ENCODE data around the gene ARHGAP6.
"Not testable (repeated sequence)": the region's sequence is repeated elsewhere in the genome, so short reads cannot be mapped to it uniquely, and the experiment has no call there.

ARHGAP6 gene

GRCh38 chrX:11579636-11580600, 85.8 kb downstream of the ARHGAP6 start:
- DNase-seq (ENCODE audit: low spot score), result no peak

- not testable (repeated sequence) for DNase-seq (ENCODE audit: low spot score)
Measured at GRCh38 chrX:11578301-11578700, 87.4 kb downstream of the ARHGAP6 start.

- no peak for DNase-seq (ENCODE audit: low spot score)
Measured at GRCh38 chrX:11577603-11578002, 88.1 kb downstream of the ARHGAP6 start.

GRCh38 chrX:11575332-11575731, 90.4 kb downstream of the ARHGAP6 start:
- DNase-seq (ENCODE audit: low spot score), result no peak

DNA sequence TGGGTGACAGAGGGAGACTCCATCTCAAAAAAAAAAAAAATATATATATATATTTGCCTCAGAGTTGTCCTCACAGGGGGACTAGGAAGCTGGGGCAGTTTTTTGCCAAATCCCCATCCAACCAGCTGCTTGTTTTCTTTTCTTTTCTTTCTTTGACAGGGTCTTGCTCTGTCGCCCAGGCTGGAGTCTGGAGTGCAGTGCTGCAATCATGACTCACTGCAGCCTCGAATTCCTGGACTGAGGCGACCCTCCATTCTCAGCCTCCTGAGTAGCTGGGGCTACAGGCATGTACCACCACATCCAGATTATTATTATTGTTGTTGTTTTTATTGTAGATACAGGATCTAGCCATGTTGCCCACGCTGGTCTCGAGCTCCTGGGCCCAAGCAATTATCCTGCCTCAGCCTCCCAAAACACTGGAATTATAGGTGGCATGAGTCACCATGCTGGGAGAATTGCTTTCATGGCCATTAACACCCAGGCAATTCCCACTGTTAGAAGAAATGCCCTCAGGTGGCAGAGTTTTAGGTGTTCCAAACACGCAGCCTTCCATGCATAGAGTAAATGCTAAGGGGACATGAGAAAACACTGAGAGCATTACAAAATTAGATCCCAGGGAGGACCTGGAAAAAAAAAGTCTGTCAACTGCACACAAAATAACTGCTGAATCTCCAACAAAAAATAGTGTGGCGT, 98.0 kb downstream of the ARHGAP6 start:
- DNase-seq (ENCODE audit: low spot score), result no peak

DNA sequence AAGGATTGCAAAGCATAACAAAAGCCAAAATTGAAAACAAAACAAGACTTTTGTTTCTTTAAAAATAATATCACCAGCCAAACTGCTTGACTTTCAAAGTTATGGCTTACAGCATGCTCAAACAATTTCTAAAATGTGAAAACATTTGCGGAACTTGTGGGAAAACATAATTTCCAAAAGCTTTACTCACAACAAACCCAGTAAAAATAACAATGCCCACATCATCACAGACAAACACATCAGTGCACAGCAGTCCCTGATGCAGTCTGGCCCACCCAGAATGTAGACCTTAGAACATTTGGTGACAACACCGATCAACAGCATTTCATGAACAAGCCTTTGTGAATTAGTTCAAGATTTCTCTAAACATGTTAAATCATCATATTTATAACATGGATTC, 98.9 kb downstream of the ARHGAP6 start:
- no peak for DNase-seq (ENCODE audit: low spot score)

DNA sequence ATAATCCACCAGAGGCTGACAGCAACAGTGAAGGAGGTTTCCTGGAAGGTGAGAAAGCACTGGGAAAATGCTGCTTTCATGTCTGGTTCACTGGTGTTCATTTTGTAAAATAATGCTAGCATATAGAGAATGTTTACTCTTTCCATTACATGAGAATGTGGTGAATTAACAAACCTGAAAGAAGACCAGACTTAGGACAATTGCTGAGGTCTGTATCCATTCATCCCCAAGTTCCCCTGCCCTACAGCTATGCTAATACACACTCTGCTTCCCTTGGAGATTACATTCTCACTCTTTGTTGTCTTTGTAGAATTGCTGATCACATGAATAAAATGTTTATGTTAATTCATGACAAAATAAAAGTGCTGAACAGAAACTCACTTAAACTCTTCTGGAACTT, 99.5 kb downstream of the ARHGAP6 start:
- DNase-seq (ENCODE audit: low spot score), result no peak

DNA sequence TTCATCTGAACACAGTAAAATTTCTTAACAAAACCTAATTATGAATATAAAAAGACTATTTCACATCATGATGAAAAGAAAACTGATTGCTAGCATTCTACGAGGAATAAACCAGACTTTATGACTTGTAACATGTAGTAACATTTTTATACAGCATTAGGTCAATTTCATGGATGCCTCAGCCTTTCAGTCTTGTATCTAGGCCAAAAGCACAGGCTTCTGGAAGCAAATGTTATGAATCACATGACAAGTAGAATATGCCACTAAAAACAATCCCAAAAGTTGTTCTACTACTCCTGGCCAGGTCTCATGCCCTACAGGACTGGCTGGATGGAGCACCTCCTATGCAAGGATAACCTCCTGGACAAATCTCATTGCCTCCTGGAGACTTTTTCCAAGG, 101.2 kb downstream of the ARHGAP6 start:
- no peak for DNase-seq (ENCODE audit: low spot score)

GRCh38 chrX:11562570-11562969, 103.2 kb downstream of the ARHGAP6 start:
- DNase-seq (ENCODE audit: low spot score), result no peak

- DNase-seq (ENCODE audit: low spot score), result no peak
Measured at GRCh38 chrX:11558972-11559371, 106.7 kb downstream of the ARHGAP6 start.

DNA sequence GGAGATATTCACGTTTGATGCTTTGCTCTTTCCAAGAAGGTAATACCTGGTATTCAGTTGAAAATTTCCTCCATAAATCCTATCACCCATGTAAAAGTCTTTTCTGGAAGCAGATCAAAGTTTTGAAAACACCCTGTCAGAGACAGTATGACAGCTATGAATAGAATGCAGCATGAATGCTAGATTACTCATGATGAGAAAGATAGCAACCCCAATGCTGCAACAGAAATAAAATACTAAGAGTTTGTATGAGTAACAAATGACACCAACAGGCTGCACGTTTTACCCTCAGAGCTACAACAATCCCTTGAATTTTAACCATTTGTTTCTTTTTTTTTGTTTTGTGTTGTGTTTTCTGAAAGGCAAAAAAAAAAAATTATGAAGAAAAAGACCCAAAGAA, 108.6 kb downstream of the ARHGAP6 start:
- DNase-seq (ENCODE audit: low spot score), result no peak

- DNase-seq (ENCODE audit: low spot score), result no peak
Measured at GRCh38 chrX:11555759-11556158, 110.0 kb downstream of the ARHGAP6 start.

DNA sequence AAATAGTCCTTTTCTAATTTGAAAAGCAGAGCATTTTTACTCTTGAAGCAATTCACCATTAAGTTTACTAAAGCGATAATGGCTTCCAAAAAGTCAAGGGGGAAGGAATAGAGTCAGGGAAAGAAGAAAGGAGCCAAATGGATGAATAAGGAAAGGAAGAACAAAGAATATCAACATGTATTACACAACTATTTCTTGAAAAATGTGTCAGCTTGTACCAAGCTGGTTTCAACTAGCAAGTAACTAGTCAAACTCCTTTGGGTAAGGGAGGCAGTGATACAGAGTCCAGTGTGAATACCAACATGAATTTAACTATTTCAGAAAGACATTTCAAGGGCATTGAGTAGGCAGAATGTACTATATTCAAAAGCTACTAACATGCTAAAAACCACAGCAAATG, 112.1 kb downstream of the ARHGAP6 start:
- DNase-seq (ENCODE audit: low spot score), result no peak

- no peak for DNase-seq (ENCODE audit: low spot score)
Measured at GRCh38 chrX:11551151-11551550, 114.6 kb downstream of the ARHGAP6 start.

- DNase-seq (ENCODE audit: low spot score), result no peak
Measured at GRCh38 chrX:11546917-11547316, 118.8 kb downstream of the ARHGAP6 start.

DNA sequence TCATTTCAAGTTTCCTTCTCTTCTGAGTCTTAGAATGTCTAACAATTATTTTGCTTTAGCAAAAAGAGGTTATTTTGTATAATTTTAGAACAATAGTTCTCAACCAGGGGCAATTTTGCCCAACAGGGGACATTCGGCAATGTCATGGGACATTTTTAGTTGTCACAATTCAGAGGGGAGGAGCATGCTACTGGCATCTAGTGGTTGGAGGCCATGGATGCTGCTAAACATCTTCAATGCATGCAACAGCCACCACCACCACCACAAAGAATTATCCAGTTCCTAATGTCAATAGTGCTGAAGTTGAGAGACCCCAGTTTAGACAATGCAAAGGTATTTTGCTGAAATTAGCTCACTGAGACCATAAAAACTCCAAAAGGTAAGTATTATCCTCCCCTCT, 122.5 kb downstream of the ARHGAP6 start:
- no peak for DNase-seq (ENCODE audit: low spot score)

DNA sequence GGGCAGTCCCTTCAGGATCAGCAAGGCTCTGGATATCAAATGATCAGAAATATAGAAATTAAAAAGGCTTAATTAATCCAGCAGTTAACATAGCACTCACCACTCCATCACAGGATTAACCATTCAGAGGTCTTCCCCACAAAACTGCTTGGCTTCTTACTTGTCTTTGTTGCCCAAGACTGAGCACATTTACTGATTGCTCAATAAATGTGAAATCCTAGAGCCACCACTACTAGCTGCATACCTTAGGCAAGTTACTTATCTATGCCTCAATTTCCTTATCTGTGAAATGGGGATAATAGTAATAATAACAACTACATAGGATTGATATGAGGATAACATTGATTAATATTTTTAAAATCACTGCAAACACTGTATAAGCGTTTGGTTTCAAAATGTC, 124.2 kb downstream of the ARHGAP6 start:
- no peak for DNase-seq (ENCODE audit: low spot score)

DNA sequence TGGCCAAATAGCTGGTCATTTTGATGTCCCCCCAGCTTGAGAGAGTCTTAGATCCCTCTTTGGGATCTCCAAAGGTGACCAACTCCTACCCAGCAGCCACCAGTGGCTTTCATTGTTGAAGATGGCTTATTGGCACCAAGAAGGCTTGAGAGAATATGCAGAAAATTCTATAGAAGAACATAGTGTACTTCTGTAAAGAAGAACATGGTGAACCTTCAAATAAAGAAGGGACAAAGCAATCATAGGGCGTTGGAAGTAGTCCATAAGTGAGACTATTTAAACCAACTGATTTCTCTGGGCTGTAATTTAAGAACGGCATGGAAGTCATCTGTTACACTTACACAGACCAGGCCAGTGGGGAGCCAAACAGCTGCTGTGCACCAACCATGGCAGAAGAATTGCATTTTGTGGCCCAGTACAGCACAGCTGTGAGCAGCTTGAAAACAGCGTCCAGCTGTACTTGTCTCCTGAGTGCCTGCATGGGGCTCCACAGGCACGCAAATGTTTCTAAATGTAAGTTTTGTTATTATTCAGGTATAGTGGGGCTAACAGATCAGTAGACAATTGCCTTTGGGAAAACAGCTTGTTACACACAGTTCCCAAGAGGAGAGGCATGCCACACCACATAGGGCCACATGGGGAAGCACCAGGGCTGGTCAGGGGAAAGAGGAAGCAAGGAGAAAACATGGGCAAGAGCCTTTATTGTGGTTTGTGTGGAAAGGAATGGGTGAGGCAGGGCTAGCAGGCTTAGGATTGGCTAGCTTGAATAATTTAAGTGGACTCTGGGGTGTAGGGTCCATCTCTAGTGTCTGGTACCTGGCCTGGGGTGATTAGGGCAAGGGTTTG, 125.0 kb downstream of the ARHGAP6 start:
- no peak for DNase-seq (ENCODE audit: low spot score)

DNA sequence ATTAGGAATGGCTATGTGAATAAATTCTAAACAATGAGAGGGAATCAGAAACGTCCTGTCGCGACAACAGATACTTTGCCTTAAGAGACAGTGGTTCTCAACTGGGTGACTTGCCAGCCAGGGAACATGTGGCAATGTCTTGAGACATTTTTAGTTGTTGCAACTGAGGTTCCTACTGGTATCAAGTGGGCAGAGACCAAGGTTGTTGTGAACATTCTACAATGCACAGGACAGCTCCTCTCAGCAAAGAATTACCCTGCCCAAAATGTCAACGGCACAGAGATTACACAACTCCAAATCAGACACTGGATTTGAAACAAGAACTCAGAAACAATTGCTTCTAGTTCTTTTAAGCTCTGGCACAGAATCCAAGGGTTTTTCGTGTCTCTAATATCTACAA, 128.6 kb downstream of the ARHGAP6 start:
- no peak for DNase-seq (ENCODE audit: low spot score)

DNA sequence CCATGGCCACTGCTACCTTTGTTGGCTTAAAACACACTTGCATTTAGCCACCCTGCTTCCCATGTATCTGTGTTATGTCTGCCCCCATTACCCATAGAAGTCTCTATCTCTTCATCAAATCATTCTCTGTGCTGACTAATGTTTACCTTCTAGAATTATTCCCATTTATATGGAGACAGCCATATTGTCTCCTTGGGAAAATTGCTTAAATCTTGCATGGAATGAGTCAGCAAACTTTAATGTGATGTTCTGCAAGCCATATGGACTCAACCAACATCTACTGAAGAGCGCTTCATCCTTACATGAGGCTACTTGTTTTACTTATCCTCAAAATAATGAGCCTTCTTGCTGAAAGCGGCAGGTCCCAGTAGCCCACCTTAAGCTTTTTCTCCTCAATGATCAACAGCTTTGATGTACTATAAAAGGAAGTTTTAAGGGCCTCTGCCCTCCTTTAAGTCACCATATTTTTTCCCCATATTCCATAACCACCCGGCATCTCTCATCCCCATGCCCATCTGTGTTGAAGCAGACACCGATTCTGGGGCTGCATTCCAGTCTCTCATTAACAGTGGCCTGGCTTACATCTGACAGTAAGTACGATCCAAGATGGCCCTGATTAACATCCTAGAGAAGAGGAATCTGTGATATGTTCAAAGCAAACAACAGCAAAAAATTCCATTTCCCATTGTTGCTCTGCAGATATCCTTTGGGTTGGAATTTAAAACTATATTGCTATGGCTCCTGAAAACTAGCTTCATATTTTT, 130.4 kb downstream of the ARHGAP6 start:
- DNase-seq (ENCODE audit: low spot score), result no peak

DNA sequence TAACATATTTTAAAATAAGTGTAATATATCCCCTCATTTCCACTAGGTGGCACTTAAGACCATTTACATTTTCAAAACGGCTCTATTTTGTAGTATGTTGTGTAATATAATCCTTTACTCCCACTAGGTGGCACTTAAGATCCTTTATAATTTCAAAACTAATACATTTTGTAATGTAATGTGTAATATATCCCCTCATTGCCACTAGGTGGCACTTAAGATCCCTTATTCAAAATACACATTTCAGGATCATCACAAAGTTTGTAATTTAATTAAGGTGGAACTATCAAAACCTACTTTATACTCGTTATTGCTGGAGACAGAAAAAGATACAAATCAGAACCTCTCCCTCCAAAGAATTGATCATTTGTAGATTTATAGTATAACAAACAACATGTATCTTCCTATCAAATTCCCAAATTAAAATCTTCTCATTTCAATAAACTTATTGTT, 132.5 kb downstream of the ARHGAP6 start:
- DNase-seq (ENCODE audit: low spot score), result peak; percentile 76

Data from LoVo (cell line).